Measurements from ENCODE around the gene POLR3E. TPM values are rescaled to one million over a fixed set of nuclear protein-coding genes. Genes with fewer than 3 reads are reported as not detected.

The POLR3E gene
- total and polyA plus RNA-seq, 8 donors, result 29.2 to 61.2 (median 52.0) TPM

DNA sequence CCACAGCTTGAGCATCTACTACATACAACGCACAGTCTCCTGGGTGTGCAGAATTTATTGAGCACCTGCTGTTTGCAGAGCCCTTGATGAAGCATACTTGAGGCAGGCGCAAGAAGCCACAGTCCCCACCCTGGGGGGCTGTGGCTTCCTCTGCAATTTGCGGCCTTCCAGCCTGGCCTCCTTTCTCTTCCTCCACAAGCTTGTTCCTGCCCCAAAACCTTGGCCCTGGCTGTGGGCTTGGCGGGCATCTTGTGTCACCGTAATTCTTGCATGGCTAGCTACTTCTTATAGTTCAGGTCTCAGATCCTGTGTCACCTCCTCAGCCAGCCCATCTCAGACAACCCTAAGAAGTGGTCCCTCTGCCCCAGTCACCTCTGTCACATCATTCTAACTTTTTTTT lies 43.9 kb upstream of the POLR3E start:
- Histone ChIP-seq H3K4me1 (no peaks in the 10 kb centered on the region), H3K27me3 (no peaks in the 10 kb centered on the region), H3K36me3 (peaks cover 0 to 88% of the 10 kb centered on the region in 2 donors), H3K27ac (no peak overlapping the region), H3K9me3 (peaks cover 0 to 11% of the 10 kb centered on the region in 2 donors), H3K4me3 (no peak overlapping the region)
- ATAC-seq, result no peak
- intact Hi-C loops (cut with DNase I), result no loop called here
- no peak for DNase-seq
- TF ChIP-seq, protein P1, sequence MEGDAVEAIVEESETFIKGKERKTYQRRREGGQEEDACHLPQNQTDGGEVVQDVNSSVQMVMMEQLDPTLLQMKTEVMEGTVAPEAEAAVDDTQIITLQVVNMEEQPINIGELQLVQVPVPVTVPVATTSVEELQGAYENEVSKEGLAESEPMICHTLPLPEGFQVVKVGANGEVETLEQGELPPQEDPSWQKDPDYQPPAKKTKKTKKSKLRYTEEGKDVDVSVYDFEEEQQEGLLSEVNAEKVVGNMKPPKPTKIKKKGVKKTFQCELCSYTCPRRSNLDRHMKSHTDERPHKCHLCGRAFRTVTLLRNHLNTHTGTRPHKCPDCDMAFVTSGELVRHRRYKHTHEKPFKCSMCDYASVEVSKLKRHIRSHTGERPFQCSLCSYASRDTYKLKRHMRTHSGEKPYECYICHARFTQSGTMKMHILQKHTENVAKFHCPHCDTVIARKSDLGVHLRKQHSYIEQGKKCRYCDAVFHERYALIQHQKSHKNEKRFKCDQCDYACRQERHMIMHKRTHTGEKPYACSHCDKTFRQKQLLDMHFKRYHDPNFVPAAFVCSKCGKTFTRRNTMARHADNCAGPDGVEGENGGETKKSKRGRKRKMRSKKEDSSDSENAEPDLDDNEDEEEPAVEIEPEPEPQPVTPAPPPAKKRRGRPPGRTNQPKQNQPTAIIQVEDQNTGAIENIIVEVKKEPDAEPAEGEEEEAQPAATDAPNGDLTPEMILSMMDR (IDR thresholded peaks at IDR 0.05), result no peak

DNA sequence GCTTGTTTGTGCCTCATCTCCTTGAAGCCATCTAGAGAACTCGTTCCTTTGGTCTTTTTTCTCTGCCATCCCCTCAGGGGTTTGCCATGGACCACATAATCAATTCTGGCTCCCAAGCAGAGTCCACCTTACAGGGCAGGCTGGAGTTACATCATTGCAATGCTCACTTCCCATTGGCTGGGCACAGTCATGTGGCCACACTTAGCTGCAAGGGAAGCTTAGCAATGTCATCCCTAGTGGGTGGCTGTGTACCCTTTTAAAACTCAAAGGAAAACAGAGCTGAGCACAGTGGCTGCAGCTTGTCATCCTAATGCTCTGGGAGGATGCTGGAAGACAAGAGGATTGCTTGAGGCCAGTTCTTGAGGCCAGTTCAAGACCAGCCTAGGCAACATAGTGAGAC lies 41.9 kb upstream of the POLR3E start:
- TF ChIP-seq, protein P1 (IDR thresholded peaks at IDR 0.05), result no peak
- DNase-seq (no peak), ATAC-seq (no peak)
- H3K27me3 ChIP-seq, result no peaks in the 10 kb centered on the region
- no peak overlapping the region for H3K27ac ChIP-seq
- no peak overlapping the region for H3K4me3 ChIP-seq
- intact Hi-C loops (cut with DNase I), result no loop called here
- H3K36me3 ChIP-seq, result peaks cover 0 to 93% of the 10 kb centered on the region in 2 donors
- H3K9me3 ChIP-seq, result peaks cover 0 to 11% of the 10 kb centered on the region in 2 donors
- no peaks in the 10 kb centered on the region for H3K4me1 ChIP-seq

DNA sequence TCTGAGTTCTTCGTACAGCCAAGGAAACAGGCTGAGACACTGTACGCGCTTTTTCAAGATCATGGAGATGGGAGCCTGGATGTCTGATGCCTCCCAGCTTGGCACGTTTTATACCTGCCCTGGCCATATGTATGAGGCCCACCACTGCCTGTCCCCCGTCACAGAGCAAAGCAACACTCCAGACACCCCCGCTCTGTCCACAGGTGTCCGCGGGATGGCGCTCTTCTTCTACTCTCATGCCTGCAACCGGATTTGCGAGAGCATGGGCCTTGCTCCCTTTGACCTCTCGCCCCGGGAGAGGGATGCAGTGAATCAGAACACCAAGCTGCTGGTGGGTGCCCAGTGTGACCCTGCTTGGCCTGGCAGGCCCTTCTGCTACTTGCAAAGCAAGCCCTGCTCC lies 39.8 kb upstream of the POLR3E start:
- ATAC-seq, result no peak
- Histone ChIP-seq H3K4me3 (no peak overlapping the region), H3K27me3 (no peaks in the 10 kb centered on the region), H3K4me1 (no peaks in the 10 kb centered on the region), H3K9me3 (peaks cover 0 to 11% of the 10 kb centered on the region in 2 donors), H3K36me3 (peaks cover 0 to 96% of the 10 kb centered on the region in 2 donors), H3K27ac (no peak overlapping the region)
- DNase-seq, result no peak
- TF ChIP-seq, protein P1 (IDR thresholded peaks at IDR 0.05), result no peak
- intact Hi-C loops (cut with DNase I), result no loop called here

DNA sequence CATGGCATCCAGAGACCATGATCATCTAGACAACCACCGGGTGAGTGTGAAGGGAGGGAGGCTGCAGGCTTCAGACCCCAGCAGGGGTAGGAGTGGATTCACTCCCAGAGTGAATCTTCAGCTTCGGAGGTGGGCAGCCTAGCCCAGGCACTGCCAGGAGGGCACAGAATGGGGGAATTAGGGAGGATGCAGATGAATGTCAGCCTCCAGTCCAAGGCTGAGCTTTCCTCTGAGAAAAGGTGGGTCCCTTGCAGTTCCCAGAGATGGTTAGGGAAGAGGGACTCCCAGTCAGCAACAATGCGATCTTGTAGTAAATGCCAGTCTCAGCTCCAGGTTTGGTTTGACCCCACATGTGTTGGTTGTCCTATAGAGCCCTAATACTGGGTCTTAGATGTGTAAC lies 36.7 kb upstream of the POLR3E start:
- no peak overlapping the region for H3K4me3 ChIP-seq
- H3K9me3 ChIP-seq, result peaks cover 0 to 3% of the 10 kb centered on the region in 2 donors
- no peak overlapping the region for H3K27ac ChIP-seq
- H3K36me3 ChIP-seq, result peaks cover 0 to 96% of the 10 kb centered on the region in 2 donors
- H3K4me1 ChIP-seq, result no peaks in the 10 kb centered on the region
- ATAC-seq (no peak), DNase-seq (no peak)
- no peaks in the 10 kb centered on the region for H3K27me3 ChIP-seq
- intact Hi-C loops (cut with DNase I), result no loop called here
- TF ChIP-seq, protein P1 (IDR thresholded peaks at IDR 0.05), result no peak

DNA sequence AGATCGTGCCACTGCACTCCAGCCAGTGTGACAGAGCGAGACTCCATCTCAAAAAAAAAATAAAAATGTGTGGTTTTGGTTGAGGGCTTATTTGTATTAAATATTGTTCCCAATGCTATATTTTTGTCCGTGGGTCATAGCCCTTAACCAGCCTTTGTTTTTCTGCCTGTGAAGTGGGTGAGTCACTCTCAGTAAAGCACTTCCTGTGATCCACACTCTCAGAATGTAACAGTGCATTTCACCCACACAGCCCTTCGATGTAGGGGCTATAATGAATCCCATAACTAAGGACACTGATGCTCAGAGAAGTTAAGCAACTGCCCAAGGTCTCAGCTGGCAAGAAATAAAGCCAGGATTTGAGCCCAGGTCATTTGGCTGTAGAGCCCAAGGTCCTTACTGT lies 34.7 kb upstream of the POLR3E start:
- Histone ChIP-seq H3K4me3 (no peak overlapping the region), H3K27me3 (no peaks in the 10 kb centered on the region), H3K27ac (no peak overlapping the region), H3K36me3 (peaks cover 0 to 96% of the 10 kb centered on the region in 2 donors), H3K9me3 (no peaks in the 10 kb centered on the region), H3K4me1 (no peaks in the 10 kb centered on the region)
- TF ChIP-seq, protein P1 (IDR thresholded peaks at IDR 0.05), result no peak
- DNase-seq (no peak), ATAC-seq (no peak)
- intact Hi-C loops (cut with DNase I), result no loop called here
